ENCODE data around the gene DNAH14.
A peak's percentile ranks its signal among the peaks of the same experiment; 100 is the strongest.

DNA sequence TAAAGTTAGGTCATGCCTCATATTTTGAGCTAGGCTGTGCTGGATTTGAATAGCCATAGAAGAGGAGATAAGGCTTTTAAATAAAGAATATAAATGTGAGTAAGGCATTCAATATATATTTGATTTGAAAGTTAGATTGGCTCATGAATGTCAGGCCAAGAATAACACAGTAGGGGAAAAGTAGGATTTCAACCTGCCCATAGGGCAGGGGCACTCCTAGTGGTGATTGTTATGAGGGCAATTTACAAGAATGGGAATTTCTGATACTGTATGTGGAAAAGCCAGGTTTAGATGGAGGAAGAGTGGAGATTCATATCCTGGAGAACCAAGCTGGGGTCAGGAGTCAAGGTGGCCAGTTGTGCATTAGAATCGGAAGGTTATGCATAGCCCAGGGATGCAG, 74.9 kb downstream of the DNAH14 start:
- TF ChIP-seq, protein P1, sequence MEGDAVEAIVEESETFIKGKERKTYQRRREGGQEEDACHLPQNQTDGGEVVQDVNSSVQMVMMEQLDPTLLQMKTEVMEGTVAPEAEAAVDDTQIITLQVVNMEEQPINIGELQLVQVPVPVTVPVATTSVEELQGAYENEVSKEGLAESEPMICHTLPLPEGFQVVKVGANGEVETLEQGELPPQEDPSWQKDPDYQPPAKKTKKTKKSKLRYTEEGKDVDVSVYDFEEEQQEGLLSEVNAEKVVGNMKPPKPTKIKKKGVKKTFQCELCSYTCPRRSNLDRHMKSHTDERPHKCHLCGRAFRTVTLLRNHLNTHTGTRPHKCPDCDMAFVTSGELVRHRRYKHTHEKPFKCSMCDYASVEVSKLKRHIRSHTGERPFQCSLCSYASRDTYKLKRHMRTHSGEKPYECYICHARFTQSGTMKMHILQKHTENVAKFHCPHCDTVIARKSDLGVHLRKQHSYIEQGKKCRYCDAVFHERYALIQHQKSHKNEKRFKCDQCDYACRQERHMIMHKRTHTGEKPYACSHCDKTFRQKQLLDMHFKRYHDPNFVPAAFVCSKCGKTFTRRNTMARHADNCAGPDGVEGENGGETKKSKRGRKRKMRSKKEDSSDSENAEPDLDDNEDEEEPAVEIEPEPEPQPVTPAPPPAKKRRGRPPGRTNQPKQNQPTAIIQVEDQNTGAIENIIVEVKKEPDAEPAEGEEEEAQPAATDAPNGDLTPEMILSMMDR (IDR thresholded peaks at IDR 0.05) = peak; percentile 35
- TF ChIP-seq TCF7L2 (IDR thresholded peaks at IDR 0.05; ENCODE audit: low read depth, low read length) (no peak), POLR2AphosphoS5 (IDR thresholded peaks at IDR 0.05; ENCODE audit: low read depth, low read length) (no peak)

Measured in Panc1 (cell line).